NOMO-1 treated with dmso at 0.1 percent for 144 hours (cell line): ENCODE measurements around the gene ELOVL2.
"Not testable (repeated sequence)": the region's sequence is repeated elsewhere in the genome, so short reads cannot be mapped to it uniquely, and the experiment has no call there.

Experiments
- DNase-seq: peaks from one replicate; lab custom pipeline; 2025; ENCODE audit not compliant: unreplicated experiment; lab: John Stamatoyannopoulos, UW

The ELOVL2 gene

DNA sequence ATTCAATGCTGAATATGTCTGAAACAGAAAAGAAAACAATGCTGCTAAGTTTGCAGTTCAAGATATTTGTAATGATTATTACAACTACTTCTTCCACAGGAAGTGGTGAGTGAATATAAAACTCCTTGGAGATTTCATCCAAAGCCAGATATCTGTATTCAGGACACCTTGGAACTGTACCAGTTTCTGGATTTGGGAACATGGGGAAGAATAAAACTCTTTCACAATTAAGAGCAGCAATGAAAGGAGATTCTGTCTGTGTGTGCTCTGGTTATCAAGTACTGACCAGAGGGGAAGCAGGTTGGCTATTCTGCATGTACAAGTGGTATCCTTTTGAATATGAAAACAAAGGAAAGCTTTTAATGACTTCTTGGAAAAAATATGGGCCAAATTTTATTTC lies 21.1 kb downstream of the ELOVL2 start:
- no peak for DNase-seq

DNA sequence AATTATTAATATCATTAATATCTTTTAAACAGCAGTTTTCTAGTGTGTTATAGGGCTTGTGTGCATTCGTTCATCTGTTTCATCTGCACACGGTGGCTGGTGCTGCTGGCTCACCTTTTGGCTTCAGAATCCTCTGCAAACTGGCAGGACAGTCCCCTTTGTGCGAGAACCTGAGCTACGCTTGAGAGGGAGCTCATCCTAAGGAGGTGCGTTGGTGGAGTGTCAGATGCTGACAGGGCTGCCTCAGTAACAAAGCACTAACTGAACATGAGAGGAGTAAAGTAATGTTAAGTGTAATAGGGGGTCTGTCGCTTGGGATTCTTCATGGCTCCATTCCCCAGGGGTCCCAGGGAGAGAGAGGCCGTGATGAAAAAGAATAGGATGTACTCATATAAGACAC lies 22.4 kb downstream of the ELOVL2 start:
- DNase-seq, result no peak

GRCh38 chr6:11021003-11021402 lies 23.1 kb downstream of the ELOVL2 start:
- no peak for DNase-seq

GRCh38 chr6:11018225-11018624 lies 25.9 kb downstream of the ELOVL2 start:
- no peak for DNase-seq

- DNase-seq, result no peak
Observed at GRCh38 chr6:11017090-11017489, 27.0 kb downstream of the ELOVL2 start.

DNA sequence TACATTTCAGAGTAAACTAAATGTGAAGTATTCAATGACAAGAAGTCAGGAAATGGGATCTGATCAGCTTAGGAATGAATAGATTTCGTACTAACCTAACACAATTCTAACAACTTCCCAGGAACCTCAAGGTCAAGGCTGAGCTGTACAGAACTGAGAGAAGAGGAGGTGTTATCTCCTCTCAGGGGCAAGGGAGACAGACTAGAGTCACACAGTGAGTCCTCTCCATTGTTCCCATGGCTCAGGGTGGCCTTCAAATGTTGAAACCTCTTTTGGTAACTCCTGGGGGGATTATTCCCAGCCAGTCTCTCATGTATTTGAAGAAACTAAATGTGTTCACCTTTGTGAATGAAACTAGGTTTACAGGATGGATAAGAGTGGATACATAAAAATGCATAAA lies 27.7 kb downstream of the ELOVL2 start:
- DNase-seq, result no peak

DNA sequence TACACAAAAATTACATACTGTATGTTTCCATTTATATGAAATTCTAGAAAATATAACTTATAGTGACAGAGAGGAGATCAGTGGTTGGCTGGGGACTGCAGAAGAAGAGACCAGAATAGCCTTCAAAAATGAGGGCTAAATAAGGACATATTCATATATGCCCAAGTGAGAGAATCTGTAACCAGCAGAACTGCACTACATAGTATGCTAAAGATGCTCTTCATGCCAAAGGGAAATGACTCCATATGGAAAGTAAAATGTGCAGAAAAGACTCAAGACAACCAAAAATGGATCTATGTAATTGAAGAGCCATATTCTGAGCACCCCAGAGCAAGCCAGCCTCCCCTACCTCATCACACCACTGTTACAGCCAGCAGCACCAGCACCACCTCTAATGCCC lies 29.0 kb downstream of the ELOVL2 start:
- no peak for DNase-seq

GRCh38 chr6:11013721-11014070 lies 30.4 kb downstream of the ELOVL2 start:
- no peak for DNase-seq

DNA sequence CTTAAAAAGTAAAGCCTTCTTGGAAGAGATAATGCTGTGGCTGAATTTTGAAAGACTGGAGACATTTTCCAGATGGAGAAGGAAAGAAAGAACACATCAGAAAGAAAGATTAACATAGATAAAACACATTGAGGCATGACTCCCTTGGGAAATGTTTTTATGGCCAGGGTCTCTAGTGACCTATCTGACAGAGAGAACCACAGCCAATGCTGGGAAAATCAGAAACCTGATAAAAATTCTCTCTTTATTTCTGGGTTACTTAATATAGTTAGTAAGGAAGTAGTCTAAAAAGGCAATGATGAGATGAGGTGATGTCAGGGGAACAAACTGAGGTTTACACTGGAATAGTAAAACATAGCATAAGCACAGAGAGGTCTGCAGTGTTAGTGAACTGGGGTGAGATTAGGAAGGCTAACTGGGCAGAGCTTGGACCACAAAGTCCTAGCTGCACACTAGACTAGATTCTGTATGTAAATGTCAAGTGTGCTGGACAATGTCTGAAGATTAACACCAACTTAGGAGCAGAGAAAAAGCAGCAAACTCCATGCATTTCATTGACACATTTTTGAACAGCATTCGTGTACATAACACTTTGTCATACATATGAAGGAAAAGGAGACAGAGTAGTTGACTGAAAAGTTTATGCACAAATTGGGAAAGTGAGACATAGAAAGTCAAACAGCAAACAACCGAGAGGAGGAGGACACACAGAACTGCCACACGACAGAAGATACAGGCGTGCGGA lies 31.0 kb downstream of the ELOVL2 start:
- DNase-seq, result no peak

DNA sequence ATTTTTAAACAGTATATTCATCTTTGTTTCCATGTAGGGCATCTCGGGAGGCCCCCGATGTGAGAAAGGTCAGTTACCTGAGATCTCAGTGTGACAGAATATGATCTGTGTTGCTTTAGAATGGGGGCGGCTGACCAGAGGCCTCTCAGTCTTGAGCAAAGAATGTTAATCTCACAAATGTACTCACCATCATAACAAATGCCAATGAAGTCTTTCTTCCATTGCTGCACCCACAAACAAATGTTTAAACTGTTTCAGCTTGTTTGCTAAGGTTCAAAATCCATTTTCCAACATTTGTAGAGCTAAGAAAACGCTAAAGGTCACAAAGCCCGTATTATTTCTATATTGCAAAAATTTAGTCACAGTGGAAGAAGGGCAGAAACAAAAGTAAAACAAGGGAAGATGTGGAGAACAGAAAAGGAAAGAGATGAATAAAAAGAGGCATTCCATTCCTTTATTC lies 31.8 kb downstream of the ELOVL2 start:
- DNase-seq, result no peak

DNA sequence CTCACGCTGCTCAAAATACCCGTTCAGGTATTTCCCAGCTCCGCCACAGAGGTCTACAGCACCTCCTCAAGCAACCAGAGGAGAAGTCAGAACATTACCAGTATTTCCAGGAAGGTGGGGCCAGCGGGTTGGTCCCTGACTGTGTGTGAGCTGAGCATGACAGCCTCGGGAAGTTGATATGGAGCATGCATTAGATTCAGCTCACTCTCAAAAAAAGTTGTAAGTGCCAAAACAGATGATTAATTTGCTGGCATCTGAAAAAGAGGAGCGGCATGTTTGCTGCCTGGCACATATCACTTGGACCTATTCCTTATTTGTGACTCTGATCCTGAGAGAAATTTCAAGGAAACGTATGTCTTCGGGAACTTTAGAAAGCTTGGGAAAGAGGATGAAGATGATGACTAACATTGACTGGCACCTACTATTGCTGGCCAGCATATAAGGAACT lies 32.3 kb downstream of the ELOVL2 start:
- DNase-seq, result no peak

- no peak for DNase-seq
Observed at GRCh38 chr6:11009353-11009752, 34.8 kb downstream of the ELOVL2 start.

DNA sequence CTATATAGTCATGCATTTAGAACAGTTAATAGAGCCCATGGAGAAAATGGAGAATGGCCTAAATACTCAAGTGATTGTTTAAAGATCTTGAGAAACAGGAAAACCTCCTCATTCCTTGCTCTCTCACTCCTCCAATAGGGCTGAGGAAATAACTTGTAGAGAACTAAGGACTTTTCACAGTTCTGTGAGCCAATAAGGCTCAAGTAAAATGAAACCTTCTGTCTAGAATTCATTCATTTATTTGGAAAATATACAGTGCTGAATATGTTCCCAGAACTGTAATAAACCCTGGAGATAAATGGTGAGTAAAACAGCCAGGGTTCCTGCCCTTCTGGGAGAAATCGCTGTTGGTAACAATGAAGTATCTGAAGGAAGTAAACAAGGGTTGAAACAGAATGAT lies 35.3 kb downstream of the ELOVL2 start:
- no peak for DNase-seq

DNA sequence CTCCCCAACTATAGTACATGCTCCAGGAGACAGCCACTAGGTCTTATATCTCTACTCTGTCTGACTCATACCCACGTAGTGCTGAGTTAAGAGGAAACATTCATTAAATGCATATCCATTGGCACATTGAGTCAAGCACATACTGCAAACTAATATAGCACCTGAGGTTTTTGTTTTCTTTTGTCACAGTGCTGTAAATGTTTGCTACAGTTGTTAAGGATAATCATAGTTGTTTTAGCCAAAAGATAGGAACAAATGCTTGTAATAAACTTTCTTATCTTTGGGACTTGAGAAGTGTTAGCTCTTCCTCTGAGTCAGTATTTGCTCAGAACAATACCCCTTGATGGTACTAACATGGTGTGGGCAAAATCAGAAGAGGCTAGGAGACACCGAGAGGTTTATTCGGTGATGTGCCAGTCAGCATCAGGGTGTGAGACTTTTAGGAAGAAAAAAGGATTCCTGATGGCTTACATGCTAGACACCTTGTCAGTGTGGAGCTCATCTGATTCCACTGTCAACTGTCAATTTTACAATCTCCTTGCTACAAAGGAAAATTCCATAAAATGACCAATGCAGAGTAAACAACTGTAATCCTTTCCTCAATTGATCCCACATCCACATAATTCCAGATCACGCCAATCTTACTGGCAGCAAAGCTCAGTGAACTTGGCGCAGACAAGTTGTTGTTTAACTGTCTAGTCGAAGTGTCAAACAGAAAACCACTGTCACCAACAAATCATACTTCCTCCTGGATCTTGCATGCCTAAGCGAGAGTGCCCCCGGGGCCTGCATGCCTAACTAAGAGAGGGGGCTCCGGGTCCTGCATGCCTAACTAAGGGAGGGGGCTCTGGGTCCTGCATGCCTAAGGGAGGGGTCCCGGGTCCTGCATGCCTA lies 36.1 kb downstream of the ELOVL2 start:
- DNase-seq, result no peak

- no peak for DNase-seq
Observed at GRCh38 chr6:11006061-11006460, 38.0 kb downstream of the ELOVL2 start.

- DNase-seq, result not testable (repeated sequence)
Observed at GRCh38 chr6:11003297-11003696, 40.8 kb downstream of the ELOVL2 start.

- DNase-seq, result no peak
Observed at GRCh38 chr6:11002176-11002575, 41.9 kb downstream of the ELOVL2 start.

DNA sequence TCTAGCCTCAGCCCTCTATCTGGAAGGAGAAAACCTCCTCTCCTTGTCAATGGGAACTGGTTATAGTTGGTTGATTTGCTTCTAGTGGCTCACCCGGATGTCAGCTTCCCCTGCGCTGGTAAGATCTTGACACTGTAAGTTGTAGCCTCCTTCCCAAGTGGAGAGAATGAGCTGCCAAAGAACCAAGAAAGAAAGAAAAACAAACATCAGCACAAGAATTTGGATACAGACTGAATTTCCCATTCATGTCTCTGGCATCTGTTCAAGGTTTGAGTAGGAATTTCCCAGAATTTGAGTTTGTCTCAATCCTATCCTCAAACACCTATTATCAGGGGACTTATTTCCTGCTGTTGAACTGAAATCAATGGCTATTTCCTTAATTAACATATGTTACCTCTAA lies 44.1 kb downstream of the ELOVL2 start:
- no peak for DNase-seq

GRCh38 chr6:10995114-10995707 lies 48.9 kb downstream of the ELOVL2 start:
- DNase-seq, result no peak

GRCh38 chr6:10993896-10994295 lies 50.2 kb downstream of the ELOVL2 start:
- DNase-seq, result no peak

DNA sequence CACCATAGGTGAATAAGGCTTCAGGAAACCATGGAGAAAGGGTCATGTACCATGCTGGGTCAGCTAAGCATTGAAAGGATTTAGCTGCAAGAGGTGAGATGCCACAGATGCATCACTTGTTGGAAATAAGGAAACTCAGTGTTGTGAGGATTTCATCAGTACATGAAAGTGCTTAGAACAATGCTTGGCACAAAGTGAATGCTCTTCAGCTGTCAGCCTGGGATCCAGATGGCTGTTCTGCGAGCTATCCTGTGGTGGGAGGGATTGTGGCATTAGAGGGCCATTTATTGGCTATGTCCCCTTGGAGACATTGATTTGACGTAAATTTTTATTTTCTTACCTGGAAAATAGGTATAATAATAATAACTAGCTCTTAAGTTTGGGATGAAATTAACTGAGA lies 53.0 kb downstream of the ELOVL2 start:
- DNase-seq, result no peak

DNA sequence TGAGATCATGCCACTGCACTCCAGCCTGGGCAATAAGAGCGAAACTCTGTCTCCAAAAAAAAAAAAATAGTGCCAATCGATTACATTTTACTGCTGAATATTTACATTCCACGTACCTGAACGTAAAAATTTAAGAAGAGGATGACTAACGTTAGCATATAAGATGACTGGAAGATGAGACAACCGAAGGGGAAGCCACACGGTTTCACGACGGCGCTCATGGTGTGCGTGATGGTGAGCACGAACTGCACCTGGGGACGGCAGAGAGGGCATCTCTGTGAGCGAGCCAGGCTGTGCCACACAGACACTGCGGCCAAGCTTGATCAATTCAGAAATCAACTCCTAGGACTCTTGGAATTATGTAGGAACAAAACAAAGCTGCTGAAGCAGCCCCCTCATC lies 54.5 kb downstream of the ELOVL2 start:
- no peak for DNase-seq
